HG02973 (cell line): Measurements from ENCODE around the gene CYGB.

Source experiments
- ATAC-seq: cut with Tn5 transposase; IDR thresholded peaks from one replicate; pipeline ENCODE4 v1.9.1; 2021; ENCODE audit warnings: moderate library complexity; ENCODE audit not compliant: unreplicated experiment

CYGB gene

DNA sequence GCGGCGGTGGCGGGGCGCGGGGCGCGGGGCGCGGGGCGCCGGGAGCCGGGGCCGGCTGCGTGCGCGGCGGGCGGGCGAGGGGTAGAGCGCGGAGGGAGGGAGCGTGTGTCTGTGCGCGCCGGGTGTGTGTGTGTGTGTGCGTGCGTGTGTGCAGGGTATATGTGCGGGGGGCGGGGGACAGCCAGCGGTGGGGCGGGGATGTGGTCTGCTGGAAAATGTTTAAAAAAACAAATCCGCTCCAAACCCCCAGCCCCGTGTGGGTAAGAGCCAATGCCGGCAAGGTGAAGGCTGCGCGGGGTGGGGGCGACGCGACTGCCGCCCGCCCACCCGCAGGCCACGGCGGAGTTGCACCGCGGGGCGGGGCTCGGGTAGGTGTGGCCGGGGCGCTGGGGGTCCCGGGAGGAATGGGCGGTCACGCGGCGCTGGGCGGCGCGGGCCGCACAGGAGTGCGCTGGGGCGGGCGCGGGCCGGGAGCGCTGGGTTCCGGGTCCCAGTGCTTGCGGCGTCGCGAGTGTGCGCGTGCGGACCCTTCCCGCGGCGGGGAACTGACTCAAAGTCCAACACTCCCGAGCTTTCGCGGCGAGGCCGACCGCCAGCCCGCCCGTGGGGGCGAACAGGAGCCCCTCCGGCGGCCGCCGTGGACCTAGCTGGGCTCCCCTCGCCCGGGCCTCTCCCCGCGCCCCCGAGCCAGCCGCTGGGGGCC, at the start of gene CYGB:
Gene CYGB, minus strand, starts transcription at position 132 of the 703 bp plus-strand sequence. CDS start 167 bp downstream, outside the sequence.
- ATAC-seq = no peak

DNA sequence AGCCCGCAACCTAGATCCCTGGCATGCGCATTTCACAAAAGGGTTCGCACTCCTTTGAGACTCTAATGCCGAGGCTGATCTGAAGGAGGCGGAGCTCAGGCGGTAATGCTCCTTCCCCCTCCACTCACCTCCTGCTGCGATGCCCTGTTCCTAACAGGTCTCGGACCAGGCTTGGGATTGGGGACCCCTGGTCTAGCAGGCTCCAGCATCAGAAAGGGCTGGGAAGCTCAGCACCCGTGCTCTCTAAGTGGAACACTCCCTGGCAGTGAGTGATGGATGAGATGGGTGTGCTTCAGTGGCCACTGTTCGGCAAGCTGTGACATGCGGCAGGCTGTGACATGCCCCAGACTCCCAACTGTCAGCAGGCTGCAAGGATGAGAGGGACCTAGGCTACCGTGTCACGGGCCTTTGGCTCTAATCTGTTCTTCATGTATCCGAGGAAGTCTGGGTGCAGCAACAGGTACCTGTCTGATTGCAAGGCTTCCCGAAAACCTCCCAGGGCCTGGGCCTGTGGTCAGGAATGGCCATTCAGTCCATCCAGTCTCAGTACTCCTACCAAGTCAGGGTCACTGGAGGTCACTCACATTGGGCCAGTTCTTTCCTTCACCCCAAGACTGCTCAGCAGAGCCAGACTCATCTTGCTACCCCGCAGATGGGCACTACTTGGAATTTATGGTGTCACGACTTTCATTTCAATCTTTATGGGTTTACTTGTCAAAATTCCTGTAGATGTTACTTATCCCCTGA, 49.4 kb upstream of the CYGB start:
- ATAC-seq = no peak

DNA sequence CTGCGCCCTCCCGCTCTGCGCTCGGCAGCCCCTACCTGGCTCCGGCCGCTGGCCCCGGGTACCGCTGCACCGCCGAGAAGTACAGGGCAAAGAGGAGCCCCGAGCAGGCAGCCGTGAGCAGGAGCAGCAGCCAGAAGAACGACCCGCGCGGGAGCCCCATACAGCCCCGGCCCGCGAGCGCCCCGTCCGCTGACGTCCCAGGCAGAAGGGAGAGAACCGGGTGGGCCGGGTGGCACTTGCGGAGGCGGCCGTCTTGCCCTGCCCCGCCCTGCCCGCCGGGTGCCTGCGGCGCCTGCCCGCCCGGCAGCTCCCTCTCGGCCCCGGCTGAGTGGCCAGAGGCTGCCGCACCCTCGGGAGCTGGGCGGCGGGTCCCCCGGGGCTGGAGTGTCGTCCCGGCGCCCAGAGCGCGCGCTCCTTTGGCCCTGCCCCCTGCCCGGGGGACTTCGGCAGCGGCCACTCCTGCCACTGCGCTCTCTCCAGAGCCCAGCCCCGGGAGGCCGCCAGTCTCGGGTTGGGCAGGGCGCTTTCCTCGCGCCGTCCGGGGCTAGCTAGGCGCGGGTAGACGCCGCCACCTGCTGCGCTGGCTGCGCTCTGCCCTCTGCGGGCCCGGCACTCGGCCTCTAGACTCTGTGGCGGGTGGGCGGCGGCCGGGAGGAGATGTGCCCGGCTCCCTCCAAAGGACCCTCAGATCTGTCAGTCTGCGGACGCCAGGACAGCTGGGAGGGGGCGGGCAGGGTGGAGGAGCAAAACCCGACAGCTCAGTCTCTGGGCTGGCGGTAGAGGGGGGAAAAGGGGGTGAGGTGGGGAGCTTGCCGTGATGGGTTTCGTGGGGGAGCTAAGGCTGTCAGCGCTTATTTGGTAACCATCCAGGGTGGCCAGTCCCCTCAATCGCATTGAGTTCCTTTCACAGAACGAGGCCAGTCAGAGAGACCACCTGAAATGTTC, 48.4 kb upstream of the CYGB start, which contains the start of gene ST6GALNAC2:
Gene ST6GALNAC2, minus strand, starts transcription at position 212 of the 945 bp plus-strand sequence. Its CDS starts 52 bp downstream, at position 160.
- no peak for ATAC-seq

DNA sequence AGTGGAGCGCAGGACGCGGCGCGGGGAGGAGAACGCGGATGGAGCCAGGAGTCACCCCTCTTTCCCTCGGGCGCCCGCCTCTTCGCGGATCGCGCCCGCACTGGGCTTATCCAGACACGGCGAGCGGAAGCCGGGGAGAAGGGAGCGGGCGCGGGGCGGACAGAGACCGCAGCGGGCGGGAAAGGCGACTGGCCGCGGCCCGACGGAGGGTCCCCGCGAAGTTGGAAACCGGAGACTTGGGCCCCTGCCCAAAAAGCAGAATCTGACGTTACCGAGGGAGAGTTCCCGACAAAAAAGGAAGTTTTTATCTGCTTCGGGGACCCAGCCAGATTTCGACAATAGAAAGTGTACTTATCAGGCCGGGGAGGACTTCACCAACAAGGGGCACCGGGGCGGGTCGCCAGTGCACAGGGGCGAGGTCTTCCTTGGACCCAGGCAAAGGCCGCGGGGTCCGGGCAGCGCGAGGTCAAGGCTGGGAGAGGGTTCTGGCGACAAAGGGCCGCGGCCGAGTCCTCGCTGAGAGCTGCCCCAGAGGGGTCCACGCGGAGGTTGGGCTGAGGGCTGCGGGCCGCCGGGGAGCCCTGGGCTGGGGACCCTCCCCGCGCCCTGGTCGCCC, 47.6 kb upstream of the CYGB start:
- ATAC-seq = no peak

DNA sequence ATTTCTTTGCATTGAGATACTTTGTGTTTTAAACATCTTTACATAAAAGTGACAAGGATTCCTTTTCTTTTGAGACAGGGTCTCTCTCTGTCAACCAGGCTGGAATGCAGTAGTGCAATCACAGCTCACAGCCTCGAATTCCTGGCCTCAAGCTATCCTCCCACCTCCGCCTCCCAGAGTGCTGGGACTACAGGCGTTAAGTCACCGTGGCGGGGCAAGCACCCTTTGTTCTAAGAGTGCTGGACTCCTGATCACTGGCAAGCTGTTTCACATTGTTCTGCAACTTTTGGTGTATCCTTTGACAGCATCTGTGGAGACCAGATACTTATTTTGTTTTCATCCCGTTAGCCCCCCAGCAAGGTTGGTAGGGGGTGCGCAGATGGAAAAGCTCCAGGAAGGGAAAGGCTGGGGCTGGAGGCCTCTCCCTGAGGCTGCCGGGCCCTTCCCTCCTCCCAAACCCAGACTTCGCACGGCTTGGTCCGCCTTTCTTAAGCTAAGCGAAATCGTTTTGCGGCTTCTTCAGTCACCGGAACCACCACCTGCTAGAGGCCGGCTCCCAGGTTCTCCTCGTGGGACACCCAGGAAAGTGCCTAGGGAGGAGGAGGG, 47.0 kb upstream of the CYGB start:
- ATAC-seq = no peak

DNA sequence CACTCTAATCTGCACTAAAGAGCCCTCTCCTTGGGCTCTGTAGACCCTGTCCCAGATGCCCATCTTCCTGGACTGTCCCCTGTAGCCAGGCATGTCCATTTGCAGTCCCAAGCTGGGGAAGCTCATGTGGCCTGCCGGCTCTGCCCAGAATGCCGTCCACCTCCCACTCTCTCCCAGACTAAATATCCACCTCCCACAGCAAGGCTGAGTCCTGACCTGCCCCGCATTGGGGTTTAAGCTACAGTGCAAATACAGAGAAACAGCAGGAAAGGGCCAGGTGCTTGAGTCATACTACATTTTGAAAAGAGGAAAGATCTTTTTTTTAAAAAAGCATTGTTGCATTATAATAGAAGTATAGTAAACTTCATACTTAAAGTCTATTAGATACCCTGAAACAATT, 45.2 kb upstream of the CYGB start:
- ATAC-seq = no peak

DNA sequence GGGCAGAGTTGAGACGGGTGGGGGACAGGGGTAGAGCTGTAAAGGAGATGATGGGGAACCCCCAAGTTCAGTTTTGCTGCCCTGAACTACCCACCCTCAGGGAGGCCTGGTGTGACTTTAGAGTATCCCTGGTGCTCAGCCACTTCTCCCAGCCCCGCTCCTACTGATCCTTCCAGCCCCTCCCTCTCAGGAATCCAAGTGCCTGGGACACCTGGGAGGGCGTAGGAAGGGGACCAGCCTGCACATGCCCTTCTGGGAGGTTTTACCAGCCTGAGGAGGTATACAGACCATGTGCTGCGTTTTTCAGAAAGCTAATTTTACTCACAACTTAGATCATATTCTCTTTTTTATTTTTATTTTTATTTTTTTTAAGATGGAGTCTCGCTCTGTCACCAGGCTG, 44.0 kb upstream of the CYGB start:
- no peak for ATAC-seq

DNA sequence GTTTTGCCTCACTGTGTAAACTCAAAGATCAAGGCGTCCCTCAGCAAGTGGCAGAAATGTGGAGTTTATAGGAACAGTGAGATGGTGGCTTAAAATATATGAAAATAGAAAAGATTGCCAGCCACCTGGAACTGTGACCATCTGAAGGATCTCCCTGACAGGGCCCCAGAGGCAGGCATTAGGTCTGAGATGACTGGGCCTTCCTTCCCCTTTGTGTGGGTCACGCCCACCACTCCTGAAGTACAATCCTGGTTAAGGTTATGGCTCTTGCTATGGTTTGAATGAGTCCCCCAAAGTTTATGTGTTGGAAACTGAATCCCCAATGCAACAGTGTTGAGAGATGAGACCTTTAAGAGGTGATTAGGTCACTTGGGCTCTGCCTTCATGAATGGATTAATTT, 41.8 kb upstream of the CYGB start:
- ATAC-seq = no peak

DNA sequence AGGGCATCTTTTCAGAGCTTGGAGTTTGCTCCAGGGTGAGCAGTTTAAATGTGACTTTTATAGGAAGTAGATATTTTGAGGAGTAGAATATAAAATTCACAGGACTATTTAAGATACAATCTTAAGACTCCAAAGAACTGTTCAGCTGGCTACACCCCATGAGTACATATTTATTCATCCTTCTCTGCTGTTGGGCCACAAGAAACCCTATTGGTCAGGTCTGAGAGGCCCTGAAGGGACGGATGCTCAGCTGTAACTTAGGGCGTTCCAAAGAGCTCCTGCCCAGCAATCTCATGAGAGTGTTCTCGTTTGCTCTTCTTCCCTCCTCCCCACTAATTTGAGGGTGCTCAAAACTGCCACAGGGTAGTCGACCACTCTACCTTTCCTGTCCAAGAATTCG, 40.9 kb upstream of the CYGB start:
- no peak for ATAC-seq

DNA sequence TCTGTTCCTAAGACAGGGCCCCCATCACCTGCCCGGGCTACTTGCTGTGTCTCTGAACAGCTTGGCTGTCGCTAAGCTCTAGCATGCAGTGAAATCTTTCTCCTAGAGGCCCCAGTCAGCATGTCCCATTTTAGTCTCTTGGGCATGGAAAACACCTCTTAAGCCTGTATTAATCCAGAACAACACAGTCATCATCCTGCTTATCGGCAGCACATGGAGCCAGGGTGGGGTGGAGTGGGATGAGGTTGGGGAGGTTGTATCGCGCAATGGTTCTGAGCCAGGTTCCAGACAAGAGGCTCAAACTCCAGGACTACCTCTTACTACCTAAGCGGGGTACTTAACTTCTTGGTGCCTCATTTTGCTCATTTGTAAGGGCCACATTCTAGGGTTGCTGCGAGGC, 40.4 kb upstream of the CYGB start:
- ATAC-seq = no peak

DNA sequence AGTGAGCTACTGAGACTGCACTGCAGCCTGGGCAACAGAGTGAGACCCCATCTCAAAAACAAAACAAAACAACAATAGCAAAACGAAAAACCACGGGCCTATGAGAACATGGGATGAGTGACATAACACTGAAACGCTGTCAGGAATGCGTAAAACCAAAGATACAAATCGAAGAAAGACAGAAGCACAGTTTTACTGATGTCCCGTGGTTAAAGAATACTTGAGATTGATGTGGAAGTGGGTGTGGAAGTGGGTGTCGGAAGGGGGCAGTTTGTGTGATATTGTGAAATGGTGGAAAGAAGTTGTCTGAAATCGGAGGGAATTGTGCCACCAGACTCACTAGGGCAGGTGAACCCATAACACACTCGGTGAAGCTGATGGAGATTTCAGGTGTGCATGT, 38.7 kb upstream of the CYGB start:
- no peak for ATAC-seq

DNA sequence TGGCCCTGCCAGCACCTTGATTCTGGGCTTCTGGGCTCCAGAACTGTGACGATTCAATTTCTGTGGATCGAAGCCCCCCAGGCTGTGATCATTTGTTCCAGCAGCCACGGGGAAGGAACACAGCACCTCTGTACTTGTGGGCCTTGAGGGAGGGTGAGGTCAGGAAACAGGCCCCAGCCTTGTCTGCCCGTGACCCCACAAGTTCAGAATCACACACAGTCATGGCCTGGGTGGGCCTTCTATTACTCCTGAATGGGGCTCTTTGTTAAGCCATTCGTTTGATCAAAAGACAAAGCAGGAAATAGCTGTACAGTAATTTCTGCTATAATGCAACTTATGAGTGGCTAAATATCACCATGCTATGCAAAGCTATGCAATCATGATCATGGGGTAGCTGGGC, 38.1 kb upstream of the CYGB start:
- no peak for ATAC-seq

DNA sequence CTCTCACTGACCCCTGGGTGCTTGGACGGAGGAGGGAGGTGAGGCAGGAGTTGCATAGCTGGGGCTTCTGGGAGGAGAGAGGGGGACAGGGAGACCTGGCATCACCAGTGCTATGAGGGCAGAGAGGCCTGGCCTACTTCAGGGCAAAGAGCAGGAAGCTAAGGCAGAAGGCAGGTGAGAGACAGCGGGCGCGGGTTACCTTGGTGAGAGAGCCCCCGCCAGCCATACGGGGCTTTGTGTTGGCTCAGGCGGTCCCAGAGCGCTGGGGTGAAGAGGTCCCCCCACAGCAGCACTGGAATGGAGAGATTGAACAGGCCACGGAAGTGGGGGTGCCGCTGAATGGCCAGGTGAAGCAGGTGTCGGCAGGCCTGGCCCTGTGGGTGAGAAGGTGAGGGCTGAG, 36.7 kb upstream of the CYGB start:
- ATAC-seq = no peak

DNA sequence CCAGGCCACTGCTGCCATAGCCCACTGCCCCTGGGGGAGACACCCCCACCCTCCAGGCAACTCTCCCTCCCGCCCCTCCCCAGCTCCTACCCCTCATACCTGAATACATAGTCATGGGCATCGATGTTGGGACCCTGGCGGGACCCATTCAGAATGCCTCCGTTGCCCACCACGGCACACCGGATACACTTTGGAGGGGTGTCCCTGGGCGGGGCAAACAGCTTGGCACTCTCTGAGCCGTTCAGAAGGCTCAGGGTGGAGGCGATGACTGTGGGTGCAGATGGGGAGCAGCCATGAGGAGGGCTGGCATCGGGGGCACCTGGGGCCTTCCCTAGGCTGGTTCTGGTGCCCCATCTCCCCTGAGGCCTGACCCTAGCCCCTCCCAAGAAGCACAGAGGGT, 35.6 kb upstream of the CYGB start:
- ATAC-seq = no peak

DNA sequence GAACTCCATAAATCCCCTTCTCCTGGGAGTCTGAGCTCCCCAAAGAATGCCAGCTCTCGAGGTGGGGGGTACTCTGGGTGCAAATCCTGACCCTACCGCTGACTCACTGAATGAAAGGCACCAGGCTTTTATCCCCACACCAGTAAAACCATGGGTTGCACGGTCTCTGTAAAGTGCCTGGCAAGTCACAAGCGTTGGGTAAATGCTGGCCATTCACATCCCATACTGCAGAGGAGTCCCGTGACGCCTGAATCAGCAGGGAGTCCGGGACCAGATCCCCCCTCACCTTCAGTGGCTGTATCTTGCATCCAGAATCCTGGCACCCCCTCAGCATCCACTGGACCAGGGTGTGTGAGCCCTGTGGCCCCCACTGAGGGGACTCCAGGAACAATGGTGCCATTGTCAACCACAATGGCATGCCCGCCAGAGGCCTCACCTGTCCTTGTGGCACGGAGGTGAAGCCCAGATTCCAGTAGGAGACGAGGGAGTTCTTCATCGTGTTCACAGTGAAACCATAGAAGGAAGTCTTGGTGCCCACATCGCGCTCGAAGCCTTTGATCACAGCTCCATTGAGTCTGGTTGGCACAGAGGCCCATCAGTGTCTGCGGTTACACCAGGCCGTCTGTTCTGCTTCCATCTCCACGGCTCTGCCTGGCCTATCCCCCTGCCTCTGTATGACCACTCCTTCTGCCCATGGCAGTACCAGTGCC, 34.8 kb upstream of the CYGB start:
- ATAC-seq = no peak

DNA sequence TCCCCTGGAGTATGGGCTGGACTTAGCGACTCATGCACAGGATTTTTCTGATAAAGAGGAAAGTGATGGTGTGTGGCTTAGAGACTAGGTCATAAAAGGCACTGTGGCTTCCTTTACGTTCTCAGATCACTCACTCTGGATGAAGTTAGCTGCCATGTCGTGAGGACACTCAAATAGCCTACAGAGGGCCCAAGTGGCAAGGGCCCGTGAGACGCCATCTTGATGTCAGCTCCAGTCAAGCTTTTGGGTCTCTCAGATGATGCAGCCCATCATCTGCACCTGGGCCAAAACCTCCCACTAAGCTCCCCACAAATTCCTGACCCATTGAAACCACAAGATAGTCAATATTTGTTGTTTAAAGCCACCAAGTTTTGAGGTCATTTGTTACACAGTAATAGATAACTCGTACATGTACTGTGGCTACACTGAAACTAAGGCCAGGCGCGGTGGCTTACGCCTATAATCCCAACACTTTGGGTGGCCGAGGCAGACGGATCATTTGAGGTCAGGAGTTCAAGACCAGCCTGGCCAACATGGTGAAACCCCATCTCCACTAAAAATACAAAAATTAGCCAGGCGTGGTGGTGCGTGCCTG, 33.5 kb upstream of the CYGB start:
- ATAC-seq = no peak

DNA sequence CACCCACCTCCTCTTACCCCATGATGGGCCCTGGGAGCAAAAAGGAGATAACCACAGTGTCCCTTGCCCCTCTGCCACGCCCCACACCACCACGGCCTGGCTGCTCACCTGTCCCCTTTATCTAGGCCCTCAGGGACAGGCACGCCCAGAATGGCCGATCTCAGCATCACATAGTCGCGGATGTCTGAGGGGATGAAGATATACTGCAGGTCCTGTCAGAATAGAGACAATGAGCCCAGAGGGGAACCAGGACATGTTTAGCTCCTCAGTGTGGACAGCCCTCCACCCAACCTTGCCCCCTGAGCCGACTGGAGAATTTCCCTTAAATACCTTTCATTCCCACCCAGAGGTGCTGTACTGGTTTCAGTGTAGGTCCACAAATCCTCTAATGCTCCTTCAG, 32.9 kb upstream of the CYGB start:
- no peak for ATAC-seq

DNA sequence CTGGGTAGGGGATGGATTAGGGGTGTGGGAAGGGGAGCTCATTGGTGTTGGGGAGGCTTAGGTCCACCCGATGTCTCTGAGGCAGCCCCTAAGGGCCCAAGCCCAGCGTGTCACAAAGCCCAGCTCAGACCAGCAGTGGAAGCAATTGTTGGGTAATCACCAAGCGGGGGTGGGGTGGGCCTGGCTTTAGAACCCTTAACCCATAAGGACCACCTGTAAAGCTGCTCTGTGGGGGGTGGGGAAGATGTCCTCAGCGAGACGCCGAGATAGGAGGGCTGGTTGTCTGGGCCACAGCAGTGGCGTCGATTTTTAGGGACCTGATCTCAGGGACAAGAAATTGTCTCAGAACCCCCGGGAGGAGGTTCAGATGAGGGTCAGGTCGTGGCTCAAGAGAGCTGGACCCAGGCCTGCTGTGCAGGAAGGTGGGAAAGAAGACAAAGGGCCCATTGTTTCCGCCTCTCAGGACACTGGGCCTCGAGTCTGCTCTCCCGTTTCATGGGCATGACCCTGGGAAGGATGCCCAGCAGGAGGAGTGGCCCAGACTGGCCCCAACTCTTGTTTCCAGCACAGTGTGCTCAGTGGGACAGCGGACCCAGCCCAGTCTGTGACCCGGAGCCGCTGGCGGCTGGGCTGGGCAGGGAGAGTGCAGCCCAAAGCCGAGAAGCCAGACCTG, 32.2 kb upstream of the CYGB start:
- ATAC-seq = no peak

DNA sequence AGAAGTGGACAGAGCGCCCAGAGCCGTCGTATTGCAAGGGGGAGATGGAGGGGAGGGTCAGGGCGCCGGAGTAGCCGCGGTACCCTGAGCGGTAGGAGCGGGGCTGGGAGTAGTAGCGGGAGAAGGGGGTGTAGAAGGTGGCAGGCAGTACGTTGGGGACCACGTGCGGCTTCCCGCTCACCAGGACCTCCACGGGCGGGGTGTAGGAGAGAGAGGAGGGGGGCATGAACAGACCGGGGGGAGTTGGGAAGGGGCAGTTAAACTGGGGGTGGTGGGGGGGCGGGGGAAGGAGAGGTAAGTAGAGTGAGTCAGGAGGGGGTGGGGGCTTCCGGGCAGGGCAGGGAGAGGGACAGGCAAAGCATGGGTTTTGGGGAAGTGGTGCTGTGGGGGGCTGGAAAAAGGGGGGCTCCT, 31.3 kb upstream of the CYGB start:
- ATAC-seq = no peak
